ENCODE measurements around the gene ERC2.
A peak's percentile ranks its signal among the peaks of the same experiment; 100 is the strongest.

Gene ERC2

DNA sequence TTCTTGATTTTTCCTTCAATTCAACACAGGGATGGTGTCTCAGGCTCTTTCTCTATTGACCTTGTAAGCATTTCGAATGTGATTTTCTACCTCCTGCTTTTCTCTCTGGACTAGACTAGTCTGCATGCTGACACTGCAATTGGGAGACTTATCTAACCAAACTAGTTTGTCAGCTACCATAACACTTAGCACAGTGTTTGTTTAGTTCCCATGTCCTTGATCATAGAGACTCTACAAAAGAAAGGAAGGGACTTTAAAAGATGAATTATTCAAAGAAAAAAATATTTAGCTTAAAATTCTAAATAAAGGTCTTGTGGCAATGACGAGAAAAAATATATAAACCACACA, 407.0 kb downstream of the ERC2 start:
- H3K9me3 Mint-ChIP-seq = peaks cover 9% of the 10 kb centered on the region
- TF ChIP-seq, protein P1, sequence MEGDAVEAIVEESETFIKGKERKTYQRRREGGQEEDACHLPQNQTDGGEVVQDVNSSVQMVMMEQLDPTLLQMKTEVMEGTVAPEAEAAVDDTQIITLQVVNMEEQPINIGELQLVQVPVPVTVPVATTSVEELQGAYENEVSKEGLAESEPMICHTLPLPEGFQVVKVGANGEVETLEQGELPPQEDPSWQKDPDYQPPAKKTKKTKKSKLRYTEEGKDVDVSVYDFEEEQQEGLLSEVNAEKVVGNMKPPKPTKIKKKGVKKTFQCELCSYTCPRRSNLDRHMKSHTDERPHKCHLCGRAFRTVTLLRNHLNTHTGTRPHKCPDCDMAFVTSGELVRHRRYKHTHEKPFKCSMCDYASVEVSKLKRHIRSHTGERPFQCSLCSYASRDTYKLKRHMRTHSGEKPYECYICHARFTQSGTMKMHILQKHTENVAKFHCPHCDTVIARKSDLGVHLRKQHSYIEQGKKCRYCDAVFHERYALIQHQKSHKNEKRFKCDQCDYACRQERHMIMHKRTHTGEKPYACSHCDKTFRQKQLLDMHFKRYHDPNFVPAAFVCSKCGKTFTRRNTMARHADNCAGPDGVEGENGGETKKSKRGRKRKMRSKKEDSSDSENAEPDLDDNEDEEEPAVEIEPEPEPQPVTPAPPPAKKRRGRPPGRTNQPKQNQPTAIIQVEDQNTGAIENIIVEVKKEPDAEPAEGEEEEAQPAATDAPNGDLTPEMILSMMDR (IDR thresholded peaks at IDR 0.05; ENCODE audit: unreplicated experiment in 3 of 3) = no peak
- no peaks in the 10 kb centered on the region for H3K27me3 Mint-ChIP-seq (ENCODE audit: low read depth)
- H3K4me1 Mint-ChIP-seq = peaks cover 27% of the 10 kb centered on the region
- H3K4me3 Mint-ChIP-seq = no peak overlapping the region
- peak overlapping the region; percentile 56 to 73 (median 67) for H3K27ac Mint-ChIP-seq
- H3K36me3 Mint-ChIP-seq (ENCODE audit: low read depth) = no peaks in the 10 kb centered on the region

DNA sequence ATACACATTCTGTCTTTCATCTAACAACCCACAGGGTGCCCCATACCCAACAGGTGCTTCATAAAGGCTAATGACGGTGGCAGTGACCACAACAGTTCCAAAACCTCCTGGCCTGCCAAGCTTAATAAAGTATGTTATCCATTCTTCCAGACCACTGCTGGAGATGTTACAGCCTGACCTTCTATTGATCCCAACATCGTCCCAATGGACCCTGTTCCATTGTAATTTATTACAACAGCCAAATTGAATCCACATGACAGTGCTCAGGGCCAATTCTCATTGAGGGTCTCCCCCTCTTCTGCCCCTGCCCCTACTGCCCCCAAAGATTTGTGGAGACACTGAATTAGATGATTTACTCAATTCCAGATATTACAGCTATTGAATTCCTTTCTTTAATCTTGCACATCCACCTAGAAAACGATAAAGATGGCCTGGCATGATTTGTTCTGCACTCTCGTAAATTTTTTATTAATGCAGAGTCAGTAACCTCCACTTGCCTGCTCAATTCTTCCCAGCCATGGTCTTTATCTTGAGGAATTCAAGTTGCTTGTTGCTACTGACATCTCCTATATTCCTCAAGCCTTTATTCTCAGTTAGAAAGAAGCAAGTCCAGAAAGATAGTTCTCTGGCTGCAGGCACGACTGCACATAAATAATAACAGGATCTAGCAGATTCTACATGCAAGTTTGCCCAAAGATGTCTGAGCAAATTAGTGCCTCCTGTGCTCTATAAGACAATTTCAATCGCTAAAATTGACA, 407.6 kb downstream of the ERC2 start:
- Mint-ChIP-seq H3K27ac (peak overlapping the region; percentile 56 to 73 (median 67)), H3K4me3 (no peak overlapping the region), H3K4me1 (peaks cover 32% of the 10 kb centered on the region), H3K27me3 (ENCODE audit: low read depth) (no peaks in the 10 kb centered on the region), H3K36me3 (ENCODE audit: low read depth) (no peaks in the 10 kb centered on the region), H3K9me3 (peaks cover 5% of the 10 kb centered on the region)
- TF ChIP-seq, protein P1 (IDR thresholded peaks at IDR 0.05; ENCODE audit: unreplicated experiment in 3 of 3) = no peak

DNA sequence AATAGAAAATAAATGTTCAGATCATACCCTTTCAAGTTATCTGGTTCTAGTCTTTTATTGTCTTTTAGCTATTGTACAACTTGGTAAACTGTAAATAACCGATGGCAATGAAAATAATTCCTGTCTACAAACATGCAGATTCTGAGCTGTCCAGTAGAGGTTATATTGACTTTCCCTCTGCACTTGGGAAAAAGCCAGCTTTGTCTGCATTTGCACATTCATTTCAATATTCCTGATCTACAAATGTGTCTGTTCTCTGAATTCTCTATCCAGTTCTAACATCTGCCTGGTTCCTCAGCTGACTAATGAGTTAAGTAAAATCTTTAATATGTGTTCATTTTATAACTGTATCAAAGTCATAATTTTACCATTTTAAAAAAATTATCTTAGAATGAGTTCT, 408.5 kb downstream of the ERC2 start:
- Mint-ChIP-seq H3K4me1 (peaks cover 42% of the 10 kb centered on the region), H3K27ac (peak overlapping the region; percentile 52 to 56 (median 54)), H3K27me3 (ENCODE audit: low read depth) (no peaks in the 10 kb centered on the region), H3K4me3 (no peak overlapping the region), H3K9me3 (peaks cover under 1% of the 10 kb centered on the region), H3K36me3 (ENCODE audit: low read depth) (no peaks in the 10 kb centered on the region)
- TF ChIP-seq, protein P1 (IDR thresholded peaks at IDR 0.05; ENCODE audit: unreplicated experiment in 3 of 3) = peak in 1 of 3 experiments; percentile 15

- H3K36me3 Mint-ChIP-seq (ENCODE audit: low read depth) = no peaks in the 10 kb centered on the region
- H3K27ac Mint-ChIP-seq = peak overlapping the region in 2 of 3 experiments; percentile 50 to 77
- no peaks in the 10 kb centered on the region for H3K9me3 Mint-ChIP-seq
- peaks cover 73% of the 10 kb centered on the region for H3K4me1 Mint-ChIP-seq
- TF ChIP-seq, protein P1 (IDR thresholded peaks at IDR 0.05; ENCODE audit: unreplicated experiment in 3 of 3) = no peak
- H3K27me3 Mint-ChIP-seq (ENCODE audit: low read depth) = no peaks in the 10 kb centered on the region
- no peak overlapping the region for H3K4me3 Mint-ChIP-seq
Measured at GRCh38 chr3:56055951-56056350, 412.3 kb downstream of the ERC2 start.

- Mint-ChIP-seq H3K4me1 (peaks cover 73% of the 10 kb centered on the region), H3K27ac (peak overlapping the region in 2 of 3 experiments; percentile 50 to 77), H3K36me3 (ENCODE audit: low read depth) (no peaks in the 10 kb centered on the region), H3K27me3 (ENCODE audit: low read depth) (no peaks in the 10 kb centered on the region), H3K9me3 (no peaks in the 10 kb centered on the region), H3K4me3 (no peak overlapping the region)
- TF ChIP-seq, protein P1 (IDR thresholded peaks at IDR 0.05; ENCODE audit: unreplicated experiment in 3 of 3) = no peak
Measured at GRCh38 chr3:56055546-56055945, 412.7 kb downstream of the ERC2 start.

DNA sequence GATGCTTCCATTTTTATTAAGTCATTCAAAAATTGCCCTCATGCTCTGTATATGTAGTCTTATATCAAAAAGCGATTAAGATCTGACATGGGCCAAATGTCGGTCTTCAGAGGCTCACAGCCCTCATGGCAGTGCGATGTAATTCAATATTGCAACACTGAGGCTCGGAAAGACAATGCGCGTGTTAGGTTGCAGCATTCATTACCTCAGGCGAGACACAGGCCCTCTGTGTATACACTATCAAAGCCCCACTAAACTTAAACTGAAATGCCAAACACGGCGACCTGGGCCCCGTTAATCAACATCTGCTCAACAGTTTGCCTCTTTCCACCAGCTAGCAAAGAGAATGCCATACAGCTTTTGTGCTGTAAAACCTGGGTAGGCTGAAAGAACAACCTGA, 413.4 kb downstream of the ERC2 start:
- Mint-ChIP-seq H3K4me3 (no peak overlapping the region), H3K36me3 (ENCODE audit: low read depth) (no peaks in the 10 kb centered on the region), H3K27me3 (ENCODE audit: low read depth) (no peaks in the 10 kb centered on the region), H3K4me1 (peaks cover 71% of the 10 kb centered on the region), H3K27ac (peak overlapping the region; percentile 59 to 77 (median 65)), H3K9me3 (no peaks in the 10 kb centered on the region)
- TF ChIP-seq, protein P1 (IDR thresholded peaks at IDR 0.05; ENCODE audit: unreplicated experiment in 3 of 3) = no peak
